OCI-M1 (cell line): Measurements from ENCODE around the gene TPPP3.

ENCODE experiments used
- DNase-seq: peaks from one replicate; lab custom pipeline; 2025; lab: John Stamatoyannopoulos, UW

Gene TPPP3

DNA sequence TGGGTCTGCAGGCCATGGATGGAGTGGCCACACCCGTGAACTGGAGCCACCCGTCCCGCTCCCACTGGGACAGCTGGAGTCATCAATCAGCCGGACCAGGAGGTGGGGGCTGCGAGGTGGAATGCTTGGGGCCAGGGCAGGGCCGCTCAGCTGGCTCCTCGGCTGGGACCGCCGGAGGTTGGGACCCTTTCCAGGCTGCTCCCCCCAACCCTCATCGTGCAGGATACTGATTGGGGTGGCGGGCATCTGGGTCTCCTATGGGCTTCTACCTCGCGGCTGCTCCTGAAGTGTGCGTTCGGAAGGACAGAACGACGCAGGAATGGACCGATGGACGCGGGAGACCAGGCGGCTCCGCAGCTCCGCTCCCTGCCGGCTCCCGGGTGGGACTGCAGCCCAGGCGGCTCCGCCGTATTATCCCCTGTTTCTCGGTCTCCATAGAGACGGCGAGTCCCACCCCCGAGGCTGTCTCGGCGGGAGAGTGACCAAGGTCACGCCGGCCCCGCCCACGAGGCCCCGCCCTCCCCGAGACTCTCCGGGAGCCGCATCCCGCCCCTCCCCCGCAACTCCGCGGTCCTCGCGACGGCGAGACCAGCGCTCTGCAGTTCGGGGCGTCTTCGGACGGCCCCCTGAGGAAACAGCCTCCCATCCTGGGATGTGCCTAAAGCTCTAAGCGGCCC lies at the start of gene TPPP3:
Gene TPPP3 (minus strand): TSS at position 388 of the 677 bp plus-strand sequence. CDS start 2,387 bp downstream, outside the sequence.
- peak; percentile 17 for DNase-seq

DNA sequence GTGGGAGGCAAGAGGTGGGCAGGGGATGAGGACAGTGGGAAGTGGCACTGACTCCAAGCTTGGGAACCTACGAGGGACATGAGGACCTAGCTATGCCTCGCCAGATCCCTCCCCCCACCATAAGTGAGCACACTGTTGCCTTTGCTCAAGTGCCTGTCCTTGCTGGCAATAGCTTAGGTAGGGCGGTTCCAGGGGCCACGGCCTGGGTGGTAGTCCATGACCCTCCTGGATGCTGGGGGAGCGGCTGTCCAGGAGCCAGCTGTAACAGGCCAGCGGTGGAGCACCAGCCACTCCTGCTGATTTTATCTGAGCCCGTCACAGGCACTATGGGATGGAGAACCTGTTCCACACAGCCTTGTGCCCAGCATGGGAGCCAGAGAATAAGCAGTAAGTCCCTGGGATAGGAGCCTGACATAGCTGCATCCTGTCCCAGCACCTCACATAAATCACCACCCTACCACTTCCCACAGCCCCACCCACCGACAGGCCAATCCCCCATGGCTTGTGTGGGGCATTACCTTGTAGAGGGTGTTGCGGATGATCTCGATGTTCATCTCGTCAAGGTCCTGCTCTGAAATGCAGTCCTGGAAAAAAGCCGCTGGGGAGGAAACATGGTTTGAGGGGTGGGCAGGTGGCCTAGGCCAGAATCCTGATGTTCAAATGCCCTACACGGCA lies 49.4 kb upstream of the TPPP3 start:
- no peak for DNase-seq

DNA sequence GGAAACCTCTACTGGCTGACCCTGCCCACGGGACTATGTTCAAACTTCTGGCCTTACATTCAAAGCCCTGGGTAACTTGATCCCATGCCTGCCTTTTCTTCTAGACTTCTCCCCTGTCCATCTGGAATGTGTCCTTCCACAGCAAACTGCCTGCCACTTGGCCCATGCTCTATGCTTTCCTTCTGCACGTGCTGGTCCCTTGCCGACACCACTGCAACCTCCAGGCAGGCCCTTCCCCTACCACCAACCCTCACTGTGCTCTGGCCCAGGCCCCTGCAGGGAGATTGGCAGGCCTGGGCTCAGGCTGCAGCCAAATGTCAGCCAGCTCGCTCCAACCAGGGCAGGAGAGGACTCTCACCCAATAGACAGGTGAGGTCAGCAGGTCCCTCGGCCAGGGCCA lies 48.6 kb upstream of the TPPP3 start:
- DNase-seq, result no peak

DNA sequence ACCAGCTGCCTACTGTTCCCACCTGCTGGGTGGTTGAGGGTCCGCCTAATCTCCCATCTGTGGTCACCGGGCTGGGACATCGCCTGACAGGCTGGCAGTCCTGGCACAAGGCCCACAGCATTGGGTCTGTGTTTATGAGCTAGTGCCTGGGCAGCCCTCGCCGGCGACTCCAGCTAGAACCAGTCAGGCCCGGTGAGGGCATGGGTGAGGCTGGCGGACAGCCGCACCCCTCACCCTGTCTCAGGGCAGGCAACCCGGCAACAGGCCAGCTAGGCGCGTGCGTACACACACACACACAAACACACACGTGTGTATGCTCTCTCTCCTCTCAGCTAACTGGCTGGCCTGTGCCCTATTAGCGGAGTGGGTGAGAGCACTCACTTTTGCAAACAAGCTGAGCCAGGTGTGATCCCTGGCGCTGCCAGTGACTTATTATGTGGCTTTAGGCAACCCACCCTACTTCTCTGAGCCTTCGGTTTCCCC lies 48.0 kb upstream of the TPPP3 start:
- no peak for DNase-seq

DNA sequence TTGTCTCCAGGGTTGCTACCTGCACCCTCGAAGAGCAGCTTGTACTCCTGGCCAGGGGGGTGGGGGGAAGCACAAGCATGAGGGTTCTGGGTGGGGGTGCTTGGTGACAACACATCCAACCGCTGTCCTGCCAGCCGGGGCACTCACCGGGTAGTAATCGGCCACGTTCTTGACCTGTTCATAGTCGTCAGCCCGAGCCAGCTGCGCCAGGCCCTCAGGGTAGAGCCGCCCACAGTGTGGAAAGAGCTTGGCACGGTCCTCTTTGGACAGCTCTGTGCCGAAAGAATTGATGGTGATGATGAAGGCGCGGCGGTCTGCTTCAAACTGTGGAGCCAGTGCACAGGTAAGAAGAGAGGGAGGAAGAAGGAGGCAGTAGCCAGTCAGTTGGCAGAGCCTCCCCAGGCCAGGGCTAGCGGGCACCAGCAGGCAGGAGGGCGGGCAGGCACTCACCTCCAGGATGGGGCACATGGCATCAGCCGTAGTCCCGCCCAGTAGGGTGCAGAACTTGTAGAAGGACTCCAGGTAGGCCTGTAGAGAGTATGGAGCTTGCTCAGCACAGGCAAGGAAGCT lies 45.6 kb upstream of the TPPP3 start:
- DNase-seq, result no peak

DNA sequence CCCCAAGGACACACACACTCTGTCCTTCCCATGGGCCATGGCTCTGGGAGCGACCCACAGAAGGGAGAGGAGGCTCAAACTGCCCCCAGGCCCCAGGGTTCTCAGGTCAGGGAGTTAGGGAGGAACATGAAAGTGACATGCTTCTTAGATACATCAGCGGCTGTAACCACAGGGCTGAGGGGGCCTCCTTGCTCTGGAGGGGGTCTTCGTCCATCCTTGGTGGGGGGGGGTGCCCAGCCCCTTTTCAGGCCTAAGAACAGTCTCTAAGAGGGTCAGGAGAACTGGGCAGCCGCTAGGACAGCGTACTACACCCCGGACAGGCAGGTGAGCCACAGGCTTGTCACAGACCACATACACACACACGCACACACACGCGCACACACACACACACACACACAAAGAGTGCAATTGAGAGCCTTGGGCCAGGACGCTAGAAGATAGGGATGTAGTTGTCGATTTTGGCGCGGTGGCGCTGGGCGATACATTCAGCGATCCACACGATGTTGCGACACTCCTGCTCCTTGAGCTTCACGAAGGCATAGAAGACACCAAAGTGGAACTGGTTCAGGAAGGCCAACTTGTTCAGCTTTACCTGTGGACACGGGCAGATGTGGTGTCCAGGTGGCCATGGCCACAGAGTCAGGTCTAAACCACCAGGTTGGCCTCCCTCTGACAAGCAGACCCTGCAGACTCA lies 44.9 kb upstream of the TPPP3 start:
- DNase-seq, result no peak

DNA sequence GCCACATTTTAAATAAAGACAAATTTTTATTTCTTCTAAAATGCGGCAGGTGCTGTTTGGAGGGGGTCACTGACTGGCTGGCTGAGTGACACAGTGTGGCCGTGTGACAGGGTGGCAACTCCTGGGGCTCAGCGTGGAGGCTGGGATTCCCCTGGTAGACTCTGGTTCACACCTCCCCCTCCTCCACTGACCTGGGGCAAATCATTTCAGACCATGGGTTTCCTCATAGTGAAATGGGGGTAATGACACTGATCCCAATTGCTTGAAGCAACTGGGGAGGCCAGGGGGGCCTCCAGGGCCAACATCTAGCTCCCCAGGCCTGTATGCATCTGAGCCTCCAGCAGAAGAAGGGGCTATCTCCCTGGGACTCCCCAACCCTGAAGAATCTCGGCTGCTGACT lies 44.2 kb upstream of the TPPP3 start:
- DNase-seq, result no peak

DNA sequence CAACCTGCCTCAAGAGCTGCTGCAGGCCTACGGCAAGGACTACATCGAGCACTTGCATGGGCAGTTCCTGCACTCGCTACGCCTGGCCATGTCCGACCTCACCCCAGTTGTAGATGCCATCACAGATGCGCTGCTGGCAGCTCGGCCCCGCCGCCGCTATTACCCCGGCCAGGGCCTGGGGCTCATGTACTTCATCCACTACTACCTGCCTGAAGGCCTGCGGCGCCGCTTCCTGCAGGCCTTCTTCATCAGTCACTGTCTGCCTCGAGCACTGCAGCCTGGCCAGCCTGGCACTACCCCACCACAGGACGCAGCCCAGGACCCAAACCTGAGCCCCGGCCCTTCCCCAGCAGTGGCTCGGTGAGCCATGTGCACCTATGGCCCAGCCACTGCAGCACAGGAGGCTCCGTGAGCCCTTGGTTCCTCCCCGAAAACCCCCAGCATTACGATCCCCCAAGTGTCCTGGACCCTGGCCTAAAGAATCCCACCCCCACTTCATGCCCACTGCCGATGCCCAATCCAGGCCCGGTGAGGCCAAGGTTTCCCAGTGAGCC lies 43.4 kb upstream of the TPPP3 start:
- DNase-seq, result no peak

DNA sequence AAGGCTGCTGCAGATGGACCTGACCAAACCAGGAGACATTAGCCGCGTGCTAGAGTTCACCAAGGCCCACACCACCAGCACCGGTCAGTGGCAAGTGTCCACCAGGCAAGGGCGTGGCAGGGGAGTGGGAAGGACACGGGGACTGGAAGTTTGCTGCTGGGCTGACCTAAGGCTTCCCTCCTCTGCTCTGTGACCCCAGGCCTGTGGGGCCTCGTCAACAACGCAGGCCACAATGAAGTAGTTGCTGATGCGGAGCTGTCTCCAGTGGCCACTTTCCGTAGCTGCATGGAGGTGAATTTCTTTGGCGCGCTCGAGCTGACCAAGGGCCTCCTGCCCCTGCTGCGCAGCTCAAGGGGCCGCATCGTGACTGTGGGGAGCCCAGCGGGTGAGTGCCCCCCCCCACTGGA lies 42.5 kb upstream of the TPPP3 start:
- no peak for DNase-seq

DNA sequence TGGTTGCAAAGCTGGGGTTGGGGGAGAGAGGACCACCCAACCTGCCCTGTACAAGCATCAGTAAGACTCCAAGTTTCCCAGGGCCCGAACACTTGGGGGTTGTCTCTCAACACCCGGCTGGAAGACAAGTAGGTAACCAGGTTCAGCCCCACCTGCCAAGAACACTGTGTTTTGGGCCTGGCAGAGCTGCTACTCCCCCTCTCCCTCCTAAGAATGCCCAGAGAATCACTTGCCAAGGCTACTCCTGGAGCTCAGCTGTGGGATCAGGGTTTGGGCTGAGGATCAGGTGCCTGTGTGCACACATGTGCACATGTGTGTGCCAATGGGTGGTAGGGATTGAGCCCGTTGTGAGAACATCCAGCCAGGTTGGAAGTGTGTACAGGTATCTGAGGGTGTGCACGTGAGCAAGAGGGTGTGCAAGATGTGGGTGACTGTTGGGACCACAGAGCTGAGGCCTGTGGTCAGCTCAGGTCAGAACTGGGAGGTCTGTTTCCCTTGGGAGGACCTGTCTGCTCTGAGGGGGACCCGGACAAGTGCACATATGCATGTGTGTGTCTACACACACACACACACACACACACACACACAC lies 39.9 kb upstream of the TPPP3 start:
- no peak for DNase-seq

DNA sequence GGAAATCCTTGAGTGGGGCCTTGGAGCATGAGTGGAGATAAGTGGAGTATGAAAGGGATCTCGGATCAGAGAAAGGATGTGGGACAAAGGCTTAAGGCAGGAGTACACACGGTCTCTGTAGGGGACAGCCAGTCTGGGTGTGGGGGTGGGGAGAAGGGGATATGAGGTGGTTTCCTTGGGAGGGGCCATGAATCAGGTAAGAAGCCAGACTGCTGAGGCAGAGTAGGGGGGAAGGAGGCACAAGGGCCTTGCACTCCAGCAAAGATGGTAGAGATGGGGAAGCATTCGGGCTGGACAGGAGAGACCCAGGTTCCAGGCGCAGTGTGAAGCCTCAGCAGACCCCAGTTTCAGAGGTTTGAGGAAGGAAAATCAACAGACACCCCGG lies 39.2 kb upstream of the TPPP3 start:
- no peak for DNase-seq

DNA sequence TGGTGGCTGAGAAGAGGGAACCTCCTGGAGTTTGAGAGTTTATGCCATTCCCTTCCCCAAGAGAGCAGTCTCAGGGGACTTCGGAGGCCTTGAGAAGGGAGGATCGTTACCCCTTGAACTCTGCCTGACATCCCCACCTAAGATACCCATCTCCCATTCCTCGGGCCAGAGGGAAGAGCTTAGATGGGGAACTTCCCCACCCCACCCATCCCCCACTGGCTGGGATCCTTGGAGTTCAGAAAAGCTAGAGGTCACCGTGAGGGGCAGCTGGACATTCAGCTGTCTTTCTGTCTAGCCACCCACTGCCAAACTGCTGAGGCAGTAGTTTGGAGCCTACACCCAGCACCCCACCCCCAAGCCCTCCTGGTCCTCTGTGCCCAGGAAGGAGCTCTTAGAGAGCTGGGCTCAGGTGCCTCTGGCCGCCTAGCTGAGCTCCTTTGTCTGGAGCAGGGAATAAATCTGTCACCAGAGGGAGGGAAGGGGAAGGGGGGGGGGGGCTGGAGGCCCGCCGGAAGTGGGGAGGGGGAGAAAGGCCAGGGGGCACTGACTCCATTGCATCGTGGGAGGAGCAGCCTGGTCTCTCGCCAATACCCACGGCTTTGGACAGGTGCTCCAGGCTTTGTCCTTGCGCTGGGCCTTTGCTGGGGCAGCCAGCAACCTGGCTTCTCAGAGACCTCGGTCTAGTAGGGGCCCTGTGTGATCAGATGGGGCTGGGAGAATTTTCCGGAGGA lies 38.6 kb upstream of the TPPP3 start:
- no peak for DNase-seq

DNA sequence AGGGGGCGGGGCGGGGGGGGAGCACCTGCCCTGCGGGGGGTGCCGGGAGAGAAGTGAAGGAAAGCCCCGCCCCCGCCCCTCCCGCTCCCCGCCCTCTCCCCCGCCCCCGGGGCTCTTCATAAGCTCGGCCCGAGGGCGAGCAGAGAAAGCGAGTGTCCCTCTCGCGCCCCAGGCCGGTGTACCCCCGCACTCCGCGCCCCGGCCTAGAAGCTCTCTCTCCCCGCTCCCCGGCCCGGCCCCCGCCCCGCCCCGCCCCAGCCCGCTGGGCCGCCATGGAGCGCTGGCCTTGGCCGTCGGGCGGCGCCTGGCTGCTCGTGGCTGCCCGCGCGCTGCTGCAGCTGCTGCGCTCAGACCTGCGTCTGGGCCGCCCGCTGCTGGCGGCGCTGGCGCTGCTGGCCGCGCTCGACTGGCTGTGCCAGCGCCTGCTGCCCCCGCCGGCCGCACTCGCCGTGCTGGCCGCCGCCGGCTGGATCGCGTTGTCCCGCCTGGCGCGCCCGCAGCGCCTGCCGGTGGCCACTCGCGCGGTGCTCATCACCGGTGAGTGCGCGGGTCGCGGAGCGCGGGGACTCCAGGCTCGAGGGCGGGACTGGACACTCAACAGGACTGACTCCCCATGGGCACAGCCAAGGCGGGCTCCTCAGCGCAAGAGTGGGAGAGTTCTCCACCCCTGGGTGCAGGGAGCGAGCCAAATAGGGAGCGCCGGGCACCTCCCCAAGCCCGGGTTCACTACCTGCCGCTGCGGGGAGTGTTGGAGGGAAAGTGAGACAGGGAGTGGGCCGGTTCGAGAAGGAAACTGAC lies 37.9 kb upstream of the TPPP3 start, which contains the start of gene HSD11B2:
Gene HSD11B2 (plus strand): TSS at position 145 of the 798 bp plus-strand sequence. CDS start 128 bp downstream, at position 273.
- peak; percentile 50 for DNase-seq

DNA sequence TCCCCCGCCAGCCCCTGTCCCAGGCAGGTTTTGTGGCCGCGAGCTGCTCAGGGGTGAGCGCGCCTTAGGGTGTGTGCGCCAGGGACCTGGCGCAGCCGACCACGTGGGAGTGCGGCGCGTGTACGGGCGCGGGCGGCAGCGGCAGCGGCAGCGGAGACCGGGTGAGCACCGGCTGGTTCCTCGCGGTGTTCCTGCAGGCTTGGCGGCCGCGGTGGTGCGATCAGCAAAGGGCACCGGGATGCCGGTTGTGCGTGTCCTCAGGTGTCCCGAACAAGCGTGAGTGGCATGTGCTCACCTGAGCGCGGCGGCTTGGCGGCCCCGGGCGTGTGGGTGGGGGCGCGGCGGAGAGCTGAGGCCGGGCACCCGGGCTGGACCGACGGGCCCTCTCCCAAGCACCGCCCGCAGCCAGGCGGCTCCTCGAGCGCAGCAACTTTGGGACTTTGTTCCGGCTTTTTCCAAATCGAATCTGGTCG lies 37.2 kb upstream of the TPPP3 start:
- no peak for DNase-seq

DNA sequence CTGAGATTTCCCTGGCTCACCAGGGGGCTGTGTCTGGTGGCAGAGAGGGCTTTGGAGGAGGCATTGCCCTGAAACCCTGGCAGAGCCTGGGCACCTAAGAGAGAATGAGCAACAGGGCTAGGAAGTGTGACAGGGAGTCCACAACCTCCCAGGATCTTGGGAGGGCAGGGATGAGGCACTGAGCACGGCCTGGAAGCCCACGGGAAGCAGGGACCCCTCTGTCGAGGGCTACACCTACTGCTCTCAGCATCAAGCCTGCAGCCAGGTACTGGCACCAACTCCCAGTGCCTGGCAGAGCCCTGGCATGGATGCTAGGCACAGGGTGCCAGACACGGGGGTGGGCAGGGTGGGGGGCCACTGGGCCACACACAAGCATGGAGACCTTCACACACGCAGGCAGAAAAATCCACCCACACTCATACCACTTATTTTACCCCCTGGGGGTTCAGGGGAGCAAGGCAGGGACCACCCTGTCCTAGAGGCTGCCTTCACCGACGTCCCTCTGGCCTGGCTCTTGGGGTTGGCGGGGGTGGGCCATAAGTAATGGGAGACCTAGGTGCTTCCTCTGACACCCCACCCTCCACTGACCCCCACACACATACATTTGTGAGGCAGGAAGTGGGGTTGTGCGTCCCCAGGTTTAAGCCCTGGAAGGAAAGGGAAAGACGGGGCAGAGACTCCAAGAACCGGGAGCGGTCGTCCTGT lies 36.7 kb upstream of the TPPP3 start:
- no peak for DNase-seq

DNA sequence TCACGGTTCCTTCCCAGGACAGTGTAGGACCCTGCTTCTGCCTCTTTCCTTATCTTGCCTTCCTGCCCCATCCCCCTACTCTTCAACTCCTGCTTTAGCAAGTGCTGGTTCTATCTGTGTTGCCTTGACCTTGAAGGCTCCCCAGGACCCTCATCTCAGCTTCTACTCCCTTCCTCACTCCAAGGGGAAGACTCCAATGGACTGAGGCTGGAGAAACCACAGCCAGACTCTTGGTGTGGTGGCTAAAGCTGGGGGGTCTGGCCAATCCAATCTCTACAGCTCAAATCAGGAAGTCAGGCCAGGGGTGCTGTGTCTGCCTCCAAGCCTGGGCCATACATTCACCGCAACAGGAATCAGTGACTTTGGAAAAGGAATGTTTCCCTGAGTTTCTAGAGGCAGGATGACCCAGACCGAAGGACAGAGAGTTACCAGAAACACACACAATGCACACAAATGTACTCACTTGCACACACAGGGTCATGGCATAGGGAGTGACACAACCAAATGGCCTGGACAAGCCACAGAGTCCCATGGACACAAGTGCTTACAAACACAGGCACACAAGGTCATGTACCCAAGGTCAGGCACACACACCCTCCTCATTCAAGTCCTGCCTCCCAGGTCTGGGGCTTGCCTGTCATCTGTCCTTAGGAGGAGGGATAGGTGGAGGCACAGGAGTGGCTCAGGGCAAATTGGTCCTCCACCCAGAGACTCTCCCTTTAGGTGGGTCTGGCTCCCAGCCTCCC lies 35.9 kb upstream of the TPPP3 start:
- no peak for DNase-seq

DNA sequence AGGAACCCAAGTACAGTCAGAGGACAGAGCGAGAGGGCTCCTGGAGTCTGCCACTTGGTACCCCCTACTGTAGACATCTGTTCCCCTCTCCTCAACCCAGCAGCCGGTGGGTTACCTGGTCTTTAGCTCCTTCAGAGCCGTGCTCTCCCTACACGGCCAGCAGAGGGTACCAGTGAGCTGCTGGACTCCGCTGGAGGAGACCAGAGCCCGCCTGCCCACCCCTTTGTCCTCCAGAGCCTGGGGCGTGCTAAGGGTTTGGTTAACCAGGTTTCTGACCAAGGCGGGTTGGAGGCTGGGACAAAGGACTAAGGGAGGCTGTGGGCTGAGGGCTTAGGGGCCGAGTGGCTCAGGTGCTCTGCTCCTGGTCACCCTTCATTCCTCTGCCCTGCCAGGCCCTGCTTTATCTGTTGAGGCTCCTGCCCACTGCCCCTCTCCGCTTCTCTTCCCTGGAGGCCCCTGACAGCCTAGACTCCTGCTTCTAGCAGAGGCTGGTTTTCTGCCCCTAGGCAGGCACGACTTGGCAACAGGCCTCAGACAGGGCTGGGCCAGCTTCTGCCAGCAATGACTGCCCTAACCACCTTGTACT lies 34.9 kb upstream of the TPPP3 start:
- peak; percentile 76 for DNase-seq

DNA sequence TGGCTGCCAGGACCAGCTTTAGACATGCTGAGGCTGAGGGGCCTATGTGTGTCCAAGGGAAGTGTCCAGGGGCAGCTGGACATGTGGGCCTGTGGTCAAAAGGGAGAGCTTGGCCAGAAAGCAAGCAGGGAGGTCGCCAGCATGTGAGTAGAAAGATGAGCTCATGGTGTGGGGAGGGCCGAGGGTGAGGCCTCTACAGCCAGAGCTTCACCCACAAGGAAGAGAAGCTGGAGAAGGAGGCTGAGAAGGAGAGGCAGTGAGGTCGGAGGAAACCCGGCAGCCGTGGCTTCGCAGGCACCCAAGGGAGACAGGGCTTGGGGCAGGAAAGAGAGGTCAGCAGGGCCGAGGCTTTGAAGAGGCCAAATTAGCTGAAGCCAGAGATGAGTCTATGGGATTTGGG lies 33.7 kb upstream of the TPPP3 start:
- DNase-seq, result no peak

DNA sequence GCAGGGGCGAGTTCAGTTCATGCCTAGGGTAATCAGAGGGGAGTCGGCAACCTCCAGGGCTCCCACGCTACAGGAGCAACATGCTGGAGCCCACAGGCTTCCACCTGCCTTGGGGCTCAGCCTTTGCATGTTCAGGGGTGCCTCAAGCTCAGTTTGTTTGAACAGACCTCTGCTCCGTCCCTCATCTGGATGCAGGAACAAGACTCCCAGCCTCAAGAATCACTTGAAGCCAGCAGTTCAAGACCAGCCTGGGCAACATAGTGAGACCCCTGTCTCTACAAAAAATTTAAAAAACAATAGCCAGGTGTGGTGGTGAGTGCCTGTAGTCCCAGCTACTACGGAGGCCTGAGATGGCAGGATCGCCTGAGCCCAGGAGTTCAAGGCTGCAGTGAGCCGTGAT lies 32.7 kb upstream of the TPPP3 start:
- DNase-seq, result no peak
